Measurements from ENCODE around the gene SPX. TPM values are rescaled to one million over a fixed set of nuclear protein-coding genes. Genes with fewer than 3 reads are reported as not detected.

SPX gene
- polyA plus RNA-seq, 1 of the 3 experiments (the other 2 are of a cell fraction) = not detected

- no peaks in the 10 kb centered on the region for H3K9me3 ChIP-seq
- no peaks in the 10 kb centered on the region for H3F3A ChIP-seq (replicated peaks; ENCODE audit: insufficient read depth)
- no peak for DNase-seq
- no peaks in the 10 kb centered on the region for H3K79me2 ChIP-seq (ENCODE audit: insufficient read depth)
- H3K9ac ChIP-seq = no peak overlapping the region
- ChIA-PET CTCF (no interaction called here), POLR2A (no interaction called here)
- no peaks in the 10 kb centered on the region for H3K4me1 ChIP-seq (ENCODE audit: control insufficient read depth in 1 of 2, insufficient read depth in 2 of 2, low read depth in 1 of 2, low read length in 1 of 2)
- peaks cover 8% of the 10 kb centered on the region; the same call in 1 of the 2 replicates for H3K27me3 ChIP-seq (ENCODE audit: insufficient read depth)
- H3K4me2 ChIP-seq = no peak overlapping the region
- H3K27ac ChIP-seq (ENCODE audit: low read depth in 2 of 2, low read length in 1 of 2) = no peak overlapping the region
- TF ChIP-seq CTCF (IDR thresholded peaks at IDR 0.05) (no peak), NRF1 (IDR thresholded peaks at IDR 0.05; ENCODE audit: low read depth, low read length) (no peak), GABPA (IDR thresholded peaks at IDR 0.05; ENCODE audit: low read depth) (no peak), SIN3A (IDR thresholded peaks at IDR 0.05; ENCODE audit: borderline replicate concordance, low read depth, low read length) (no peak), MEF2A (IDR thresholded peaks at IDR 0.05; ENCODE audit: borderline replicate concordance, low read depth) (no peak), TEAD4 (IDR thresholded peaks at IDR 0.05; ENCODE audit: borderline replicate concordance, insufficient read depth) (no peak), GATA2 (CRISPR knock-in tag; IDR thresholded peaks at IDR 0.05) (no peak), MXI1 (IDR thresholded peaks at IDR 0.05; ENCODE audit: low read depth, low read length) (no peak)
- H4K20me1 ChIP-seq (ENCODE audit: insufficient read depth) = no peaks in the 10 kb centered on the region
- no peak overlapping the region for H2AFZ ChIP-seq (ENCODE audit: low read depth)
- no peaks in the 10 kb centered on the region for H3K36me3 ChIP-seq (replicated peaks in 1 of 2; ENCODE audit: control insufficient read depth in 1 of 2, insufficient read depth in 2 of 2, low read length in 1 of 2)
- H3K9me2 ChIP-seq = no peaks in the 10 kb centered on the region
- WGBS (ENCODE audit: low lambda C conversion rate) = 48% methylated on average over 5 of the region's 5 CpGs
- H3K4me3 ChIP-seq (ENCODE audit: low read depth in 2 of 2, low read length in 1 of 2) = no peak overlapping the region
Observed at GRCh38 chr12:21538061-21538653, 12.1 kb downstream of the SPX start.

GRCh38 chr12:21539797-21540196, 13.7 kb downstream of the SPX start:
- H3K9ac ChIP-seq = no peak overlapping the region
- CTCF ChIA-PET = no interaction called here
- H3K27ac ChIP-seq (ENCODE audit: low read depth in 2 of 2, low read length in 1 of 2) = no peak overlapping the region
- no peaks in the 10 kb centered on the region for H3K79me2 ChIP-seq (ENCODE audit: insufficient read depth)
- H3F3A ChIP-seq (replicated peaks; ENCODE audit: insufficient read depth) = no peaks in the 10 kb centered on the region
- peaks cover 9% of the 10 kb centered on the region; the same call in 1 of the 2 replicates for H3K27me3 ChIP-seq (ENCODE audit: insufficient read depth)
- POLR2A ChIA-PET = no interaction called here
- H3K4me3 ChIP-seq (ENCODE audit: low read depth in 2 of 2, low read length in 1 of 2) = no peak overlapping the region
- H3K9me3 ChIP-seq = no peaks in the 10 kb centered on the region
- H3K4me1 ChIP-seq (ENCODE audit: control insufficient read depth in 1 of 2, insufficient read depth in 2 of 2, low read depth in 1 of 2, low read length in 1 of 2) = no peaks in the 10 kb centered on the region
- DNase-seq = no peak
- no peaks in the 10 kb centered on the region for H3K9me2 ChIP-seq
- no peak overlapping the region for H3K4me2 ChIP-seq
- H4K20me1 ChIP-seq (ENCODE audit: insufficient read depth) = no peaks in the 10 kb centered on the region
- no peak overlapping the region for H2AFZ ChIP-seq (ENCODE audit: low read depth)
- H3K36me3 ChIP-seq (replicated peaks in 1 of 2; ENCODE audit: control insufficient read depth in 1 of 2, insufficient read depth in 2 of 2, low read length in 1 of 2) = no peaks in the 10 kb centered on the region
- TF ChIP-seq MEF2A (IDR thresholded peaks at IDR 0.05; ENCODE audit: borderline replicate concordance, low read depth) = no peak
- TF ChIP-seq ZBTB33 (IDR thresholded peaks at IDR 0.05; ENCODE audit: borderline replicate concordance, low read depth) = no peak
- TF ChIP-seq PBX3 (IDR thresholded peaks at IDR 0.05) = no peak
- TF ChIP-seq SMC3 (IDR thresholded peaks at IDR 0.05; ENCODE audit: low read depth, low read length) = no peak
- no peak for TF ChIP-seq RXRA (IDR thresholded peaks at IDR 0.05; ENCODE audit: borderline replicate concordance, low read depth)
- no peak for TF ChIP-seq NRF1 (IDR thresholded peaks at IDR 0.05; ENCODE audit: low read depth, low read length)

Data from SK-N-SH (cell line).